Melanocyte of skin (primary cell): Measurements from ENCODE around the gene GAREM1. TPM values are rescaled to one million over a fixed set of nuclear protein-coding genes. Genes with fewer than 3 reads are reported as not detected.

ENCODE experiments used
- small RNA-seq, 2 donors: library from RNA; depleted of rRNA; stranded (forward); fragments of <200 nt; gene quantifications; one replicate each; pipeline ENCODE3, GENCODE V24; 2012
- total RNA-seq, 2 donors: library from RNA; depleted of rRNA; stranded (reverse); fragments of >200 nt; gene quantifications; 2 replicates each; pipeline ENCODE4 v1.2.3, GENCODE V29; 2012

Gene GAREM1
- total RNA-seq: 10 to 100 TPM in 1 of 2 donors, 1 to 10 TPM in 1; 7.7 to 12.7 TPM

GRCh38 chr18:32470714-32471633 lies at the start of gene GAREM1:
Gene GAREM1, minus strand, starts transcription at chr18:32470882. Its CDS starts 454 bp downstream, at chr18:32470428.

Small RNA genes lying within 50 kb of the gene (small RNA-seq; reads per million reads assigned to genes)
- 0 reads per million in 2 donors for gene RF00019
